HepG2 (cell line): ENCODE results near the gene KIAA0232. TPM values are rescaled to one million over a fixed set of nuclear protein-coding genes. Genes with fewer than 3 reads are reported as not detected.

Experiments used
- AKAP8 ChIP-seq: sonication (generic); formaldehyde crosslinking; IDR thresholded peaks from 2 replicates; pipeline ENCODE4 v1.5.1; 2020; ENCODE audit warnings: mild to moderate bottlenecking, missing genetic modification reagents
- ATF4 ChIP-seq, 2 experiments: fragments of 450-650 bp in 1 of 2; sonication (generic) in 1 of 2; formaldehyde crosslinking; IDR thresholded peaks; 2 replicates each; pipeline versions ENCODE4 v1.5.0 to v1.8.0; 2020 to 2022; ENCODE audit warnings: mild to moderate bottlenecking in 1 of 2, missing genetic modification reagents in 1 of 2
- CBX1 ChIP-seq: IDR thresholded peaks from one replicate; pipeline ENCODE4 v1.6.1; 2016; ENCODE audit warnings: antibody characterized with exemption, low read depth
- KDM3A ChIP-seq: IDR thresholded peaks from 2 replicates; pipeline ENCODE4 v1.6.1; 2018; ENCODE audit warnings: low read depth, missing compliant biosample characterization
- KLF12 ChIP-seq: sonication (generic); formaldehyde crosslinking; IDR thresholded peaks from 2 replicates; pipeline ENCODE4 v1.4.0; 2020; ENCODE audit warnings: missing genetic modification reagents, borderline replicate concordance
- MLLT10 ChIP-seq: sonication (generic); formaldehyde crosslinking; IDR thresholded peaks from 2 replicates; pipeline ENCODE4 v1.4.0; 2020; ENCODE audit warnings: missing genetic modification reagents
- NFIB ChIP-seq: sonication (generic); formaldehyde crosslinking; IDR thresholded peaks from 2 replicates; pipeline ENCODE4 v1.9.0; 2021; ENCODE audit warnings: missing genetic modification reagents, mild to moderate bottlenecking, borderline replicate concordance
- NFYC ChIP-seq: IDR thresholded peaks from 2 replicates; pipeline ENCODE4 v1.6.1; 2016; ENCODE audit warnings: missing genetic modification reagents, missing compliant biosample characterization
- NR3C1 ChIP-seq: sonication (generic); formaldehyde crosslinking; IDR thresholded peaks from 2 replicates; pipeline ENCODE4 v1.4.0; 2020; ENCODE audit warnings: missing genetic modification reagents
- PCBP2 ChIP-seq: fragments of 200-400 bp; formaldehyde crosslinking; optimal IDR thresholded peaks from 2 replicates; pipeline ENCODE3; 2018; ENCODE audit warnings: low read length, low read depth; ENCODE audit not compliant: poor library complexity, severe bottlenecking
- PHB2 ChIP-seq: fragments of 450-650 bp; IDR thresholded peaks from 2 replicates; pipeline ENCODE4 v1.6.1; 2018; ENCODE audit not compliant: partially characterized antibody
- POLR2AphosphoS5 ChIP-seq: IDR thresholded peaks from 2 replicates; pipeline ENCODE4 v1.6.1; 2012; ENCODE audit warnings: low read depth, low read length
- PTBP1 ChIP-seq: fragments of 200-400 bp; formaldehyde crosslinking; IDR thresholded peaks from 2 replicates; pipeline ENCODE4 v1.6.1; 2018; ENCODE audit warnings: low read length, low read depth; ENCODE audit not compliant: poor library complexity, severe bottlenecking
- RCOR2 ChIP-seq: IDR thresholded peaks from 2 replicates; pipeline ENCODE4 v1.6.1; 2016; ENCODE audit warnings: missing biosample characterization, missing genetic modification reagents
- SOX5 ChIP-seq: IDR thresholded peaks from 2 replicates; pipeline ENCODE4 v1.6.1; 2016; ENCODE audit warnings: borderline replicate concordance
- ZNF335 ChIP-seq: sonication (generic); formaldehyde crosslinking; IDR thresholded peaks from 2 replicates; pipeline ENCODE4 v1.4.0; 2020; ENCODE audit warnings: missing genetic modification reagents
- ZNF382 ChIP-seq: sonication (generic); formaldehyde crosslinking; IDR thresholded peaks from 2 replicates; pipeline ENCODE4 v1.5.0; 2020; ENCODE audit warnings: missing genetic modification reagents, mild to moderate bottlenecking, borderline replicate concordance
- ZNF496 ChIP-seq: sonication (generic); formaldehyde crosslinking; IDR thresholded peaks from 2 replicates; pipeline ENCODE4 v1.8.1; 2023; ENCODE audit warnings: mild to moderate bottlenecking, moderate library complexity, missing genetic modification reagents; ENCODE audit not compliant: insufficient replicate concordance
- ZNF616 ChIP-seq: sonication (generic); formaldehyde crosslinking; IDR thresholded peaks from 2 replicates; pipeline ENCODE4 v1.5.0; 2020; ENCODE audit warnings: low read depth, mild to moderate bottlenecking, missing genetic modification reagents
- polyA plus RNA-seq, 8 experiments: library from polyadenylated mRNA; depleted of rRNA in 3 of 8; stranded (reverse) in 7 of 8; unstranded in 1 of 8; fragments of >200 nt; fragmentation: Illumina TruSeq in 4 of 8; extraction: Trizol in 4 of 8; gene quantifications; 2 replicates each; pipeline versions ENCODE4 v1.2.1 to v1.2.3, GENCODE V29; 2011 to 2016; ENCODE audit warnings: low read depth in 4 of 8, missing spikeins in 1 of 8, mixed read lengths in 1 of 8; ENCODE audit not compliant: insufficient read depth in 1 of 8
- total RNA-seq, 5 experiments: library from RNA; depleted of rRNA; stranded (reverse); fragments of >200 nt; fragmentation: Illumina TruSeq; extraction: Trizol; gene quantifications; 2 replicates each; pipeline ENCODE4 v1.2.3, GENCODE V29; 2016; ENCODE audit warnings: low read depth in 1 of 5
- TF ChIP-seq, protein P1 (sequence below): sonication (generic); formaldehyde crosslinking; IDR thresholded peaks from 2 replicates; pipeline ENCODE4 v1.8.0; 2022; ENCODE audit warnings: missing genetic modification reagents, mild to moderate bottlenecking, borderline replicate concordance
- TF ChIP-seq, protein P2 (sequence below): sonication (generic); formaldehyde crosslinking; IDR thresholded peaks from 2 replicates; pipeline ENCODE4 v1.8.0; 2022; ENCODE audit warnings: mild to moderate bottlenecking, missing genetic modification reagents, moderate library complexity
- TF ChIP-seq, protein P3 (sequence below): sonication (generic); formaldehyde crosslinking; IDR thresholded peaks from 2 replicates; pipeline ENCODE4 v1.8.1; 2022; ENCODE audit warnings: low read depth, mild to moderate bottlenecking, missing genetic modification reagents
- TF ChIP-seq, protein P4 (sequence below): sonication (generic); formaldehyde crosslinking; IDR thresholded peaks from 2 replicates; pipeline ENCODE4 v1.4.0; 2020; ENCODE audit warnings: missing genetic modification reagents, borderline replicate concordance

The KIAA0232 gene
- total and polyA plus RNA-seq, 2 of the 13 experiments (the other 11 are each of a cell fraction or from before 2014, with no cell fraction given), result 7.8 to 17.1 TPM

DNA sequence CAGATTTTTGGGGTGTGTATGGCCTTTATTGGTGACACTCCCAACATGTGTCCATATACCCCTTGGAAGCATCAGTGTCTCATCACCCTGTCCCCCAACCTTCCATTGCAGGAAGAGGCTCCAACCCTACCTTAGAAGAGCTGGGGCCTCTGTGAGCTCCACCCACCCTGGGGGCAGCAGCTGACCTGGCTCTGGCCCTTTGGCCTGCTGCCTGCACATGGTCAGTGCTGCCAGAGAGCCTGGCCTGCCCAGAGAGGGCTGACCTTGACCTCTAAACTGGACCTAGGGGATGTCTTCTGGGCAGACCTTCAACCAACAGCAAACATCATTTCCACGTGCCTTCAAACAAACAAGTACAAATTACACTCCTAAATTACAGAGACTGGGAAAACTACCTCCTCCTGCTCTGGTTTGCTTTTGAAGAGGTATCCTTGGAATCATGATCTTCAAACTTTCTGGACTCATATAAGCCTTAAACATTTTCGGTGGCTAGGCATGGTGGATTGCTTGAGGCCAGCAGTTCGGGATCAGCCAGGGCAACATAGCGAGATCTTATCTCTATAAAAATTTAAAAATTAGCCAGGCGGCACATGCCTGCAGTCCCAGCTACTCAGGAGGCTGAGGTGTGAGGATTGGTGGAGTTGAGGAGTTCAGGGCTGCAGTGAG lies 27.3 kb upstream of the KIAA0232 start (continued):
- TF ChIP-seq ZNF496 (CRISPR knock-in tag), result no peak
- TF ChIP-seq SOX5 (CRISPR knock-in tag), result peak; percentile 92
- TF ChIP-seq, protein P1, sequence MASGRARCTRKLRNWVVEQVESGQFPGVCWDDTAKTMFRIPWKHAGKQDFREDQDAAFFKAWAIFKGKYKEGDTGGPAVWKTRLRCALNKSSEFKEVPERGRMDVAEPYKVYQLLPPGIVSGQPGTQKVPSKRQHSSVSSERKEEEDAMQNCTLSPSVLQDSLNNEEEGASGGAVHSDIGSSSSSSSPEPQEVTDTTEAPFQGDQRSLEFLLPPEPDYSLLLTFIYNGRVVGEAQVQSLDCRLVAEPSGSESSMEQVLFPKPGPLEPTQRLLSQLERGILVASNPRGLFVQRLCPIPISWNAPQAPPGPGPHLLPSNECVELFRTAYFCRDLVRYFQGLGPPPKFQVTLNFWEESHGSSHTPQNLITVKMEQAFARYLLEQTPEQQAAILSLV, result peak; percentile 85; the same call in 1 of the 2 replicates
- TF ChIP-seq KDM3A (CRISPR knock-in tag), result peak; percentile 76
- peak; percentile 74 for TF ChIP-seq RCOR2 (CRISPR knock-in tag)
- TF ChIP-seq ZNF335, result peak; percentile 82
- TF ChIP-seq PCBP2, result no peak
- no peak for TF ChIP-seq AKAP8 (CRISPR knock-in tag)
- no peak for TF ChIP-seq ZNF616 (CRISPR knock-in tag)
- peak; percentile 85; the same call in 1 of the 2 replicates for TF ChIP-seq KLF12 (CRISPR knock-in tag)
- TF ChIP-seq, protein P2, sequence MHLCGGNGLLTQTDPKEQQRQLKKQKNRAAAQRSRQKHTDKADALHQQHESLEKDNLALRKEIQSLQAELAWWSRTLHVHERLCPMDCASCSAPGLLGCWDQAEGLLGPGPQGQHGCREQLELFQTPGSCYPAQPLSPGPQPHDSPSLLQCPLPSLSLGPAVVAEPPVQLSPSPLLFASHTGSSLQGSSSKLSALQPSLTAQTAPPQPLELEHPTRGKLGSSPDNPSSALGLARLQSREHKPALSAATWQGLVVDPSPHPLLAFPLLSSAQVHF, result 0 out of 2 replicates have a peak, but pooled peaks have one; percentile 53
- no peak for TF ChIP-seq NR3C1 (CRISPR knock-in tag)
- TF ChIP-seq, protein P3, sequence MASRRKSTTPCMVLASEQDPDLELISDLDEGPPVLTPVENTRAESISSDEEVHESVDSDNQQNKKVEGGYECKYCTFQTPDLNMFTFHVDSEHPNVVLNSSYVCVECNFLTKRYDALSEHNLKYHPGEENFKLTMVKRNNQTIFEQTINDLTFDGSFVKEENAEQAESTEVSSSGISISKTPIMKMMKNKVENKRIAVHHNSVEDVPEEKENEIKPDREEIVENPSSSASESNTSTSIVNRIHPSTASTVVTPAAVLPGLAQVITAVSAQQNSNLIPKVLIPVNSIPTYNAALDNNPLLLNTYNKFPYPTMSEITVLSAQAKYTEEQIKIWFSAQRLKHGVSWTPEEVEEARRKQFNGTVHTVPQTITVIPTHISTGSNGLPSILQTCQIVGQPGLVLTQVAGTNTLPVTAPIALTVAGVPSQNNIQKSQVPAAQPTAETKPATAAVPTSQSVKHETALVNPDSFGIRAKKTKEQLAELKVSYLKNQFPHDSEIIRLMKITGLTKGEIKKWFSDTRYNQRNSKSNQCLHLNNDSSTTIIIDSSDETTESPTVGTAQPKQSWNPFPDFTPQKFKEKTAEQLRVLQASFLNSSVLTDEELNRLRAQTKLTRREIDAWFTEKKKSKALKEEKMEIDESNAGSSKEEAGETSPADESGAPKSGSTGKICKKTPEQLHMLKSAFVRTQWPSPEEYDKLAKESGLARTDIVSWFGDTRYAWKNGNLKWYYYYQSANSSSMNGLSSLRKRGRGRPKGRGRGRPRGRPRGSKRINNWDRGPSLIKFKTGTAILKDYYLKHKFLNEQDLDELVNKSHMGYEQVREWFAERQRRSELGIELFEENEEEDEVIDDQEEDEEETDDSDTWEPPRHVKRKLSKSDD (CRISPR knock-in tag), result peak; percentile 93
- no peak for TF ChIP-seq CBX1
- TF ChIP-seq, protein P4, sequence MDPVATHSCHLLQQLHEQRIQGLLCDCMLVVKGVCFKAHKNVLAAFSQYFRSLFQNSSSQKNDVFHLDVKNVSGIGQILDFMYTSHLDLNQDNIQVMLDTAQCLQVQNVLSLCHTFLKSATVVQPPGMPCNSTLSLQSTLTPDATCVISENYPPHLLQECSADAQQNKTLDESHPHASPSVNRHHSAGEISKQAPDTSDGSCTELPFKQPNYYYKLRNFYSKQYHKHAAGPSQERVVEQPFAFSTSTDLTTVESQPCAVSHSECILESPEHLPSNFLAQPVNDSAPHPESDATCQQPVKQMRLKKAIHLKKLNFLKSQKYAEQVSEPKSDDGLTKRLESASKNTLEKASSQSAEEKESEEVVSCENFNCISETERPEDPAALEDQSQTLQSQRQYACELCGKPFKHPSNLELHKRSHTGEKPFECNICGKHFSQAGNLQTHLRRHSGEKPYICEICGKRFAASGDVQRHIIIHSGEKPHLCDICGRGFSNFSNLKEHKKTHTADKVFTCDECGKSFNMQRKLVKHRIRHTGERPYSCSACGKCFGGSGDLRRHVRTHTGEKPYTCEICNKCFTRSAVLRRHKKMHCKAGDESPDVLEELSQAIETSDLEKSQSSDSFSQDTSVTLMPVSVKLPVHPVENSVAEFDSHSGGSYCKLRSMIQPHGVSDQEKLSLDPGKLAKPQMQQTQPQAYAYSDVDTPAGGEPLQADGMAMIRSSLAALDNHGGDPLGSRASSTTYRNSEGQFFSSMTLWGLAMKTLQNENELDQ, result no peak
- no peak for TF ChIP-seq MLLT10 (CRISPR knock-in tag)
- TF ChIP-seq PHB2, result no peak
- TF ChIP-seq NFYC, result peak; percentile 54
- no peak for TF ChIP-seq POLR2AphosphoS5
- no peak for TF ChIP-seq ZNF382 (CRISPR knock-in tag)
- no peak for TF ChIP-seq NFIB (CRISPR knock-in tag)
- 0 out of 4 replicates have a peak, but pooled peaks of 1 of the 2 experiments have one; percentile 57 for TF ChIP-seq ATF4 (CRISPR knock-in tag; IDR thresholded peaks at IDR 0.05)
- no peak for TF ChIP-seq PTBP1
